VCaP (cell line): ENCODE data around the gene CHMP1A.

Experiments used
- H3K27ac ChIP-seq: fragments of 450-650 bp; 2 replicates; pipeline ENCODE4 v1.5.1; 2017
- CTCF ChIP-seq: fragments of 450-650 bp; conservative IDR thresholded peaks from 2 replicates; pipeline ENCODE4 v1.5.1; 2017; ENCODE audit warnings: mild to moderate bottlenecking, moderate library complexity

CHMP1A gene

GRCh38 chr16:89621698-89622409, 35.7 kb downstream of the CHMP1A start:
- no peak for TF ChIP-seq CTCF
- H3K27ac ChIP-seq = no peak overlapping the region

GRCh38 chr16:89621136-89621697, 36.3 kb downstream of the CHMP1A start:
- no peak overlapping the region for H3K27ac ChIP-seq
- no peak for TF ChIP-seq CTCF

- no peak for TF ChIP-seq CTCF
- H3K27ac ChIP-seq = no peak overlapping the region
These were observed 37.1 kb downstream of the CHMP1A start for GRCh38 chr16:89620406-89620841.

GRCh38 chr16:89619840-89620239, 37.7 kb downstream of the CHMP1A start:
- TF ChIP-seq CTCF = no peak
- H3K27ac ChIP-seq = no peak overlapping the region

- no peak overlapping the region for H3K27ac ChIP-seq
- no peak for TF ChIP-seq CTCF
These were observed 39.2 kb downstream of the CHMP1A start for GRCh38 chr16:89618109-89618998.

- H3K27ac ChIP-seq = no peak overlapping the region
- TF ChIP-seq CTCF = no peak
These were observed 40.5 kb downstream of the CHMP1A start for GRCh38 chr16:89617036-89617435.

GRCh38 chr16:89616623-89617022, 40.9 kb downstream of the CHMP1A start:
- no peak overlapping the region for H3K27ac ChIP-seq

More at GRCh38 chr16:89616623-89617022, 40.9 kb downstream of the CHMP1A start:
- TF ChIP-seq CTCF = no peak
